ENCODE results near the gene PPP2R3B.
"Not testable (repeated sequence)": the region's sequence is repeated elsewhere in the genome, so short reads cannot be mapped to it uniquely, and the experiment has no call there.

PPP2R3B gene

GRCh38 chrX:352582-353314, 34.0 kb downstream of the PPP2R3B start:
- no peak for DNase-seq (ENCODE audit: low read depth)

GRCh38 chrX:352181-352580, 34.5 kb downstream of the PPP2R3B start:
- DNase-seq (ENCODE audit: low read depth): no peak

DNA sequence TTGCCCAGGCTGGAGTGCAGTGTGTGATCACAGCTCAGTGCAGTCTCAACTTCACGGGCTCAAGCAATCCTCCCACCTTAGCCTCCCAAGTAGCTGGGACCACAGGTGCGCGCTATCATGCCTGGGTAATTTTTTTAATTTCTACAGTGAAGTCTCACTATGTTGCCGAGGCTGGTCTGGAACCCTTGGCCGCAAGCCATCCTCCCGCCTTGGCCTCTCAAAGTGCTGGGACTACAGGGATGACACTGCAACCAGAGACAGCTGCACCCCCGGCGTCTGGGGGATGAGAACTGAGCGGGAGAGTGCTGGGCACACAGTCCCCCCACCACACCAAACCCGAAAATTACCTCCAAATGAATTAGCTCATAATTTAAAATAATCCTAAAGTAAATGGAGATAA, 35.0 kb downstream of the PPP2R3B start:
- no peak for DNase-seq (ENCODE audit: low read depth)

DNA sequence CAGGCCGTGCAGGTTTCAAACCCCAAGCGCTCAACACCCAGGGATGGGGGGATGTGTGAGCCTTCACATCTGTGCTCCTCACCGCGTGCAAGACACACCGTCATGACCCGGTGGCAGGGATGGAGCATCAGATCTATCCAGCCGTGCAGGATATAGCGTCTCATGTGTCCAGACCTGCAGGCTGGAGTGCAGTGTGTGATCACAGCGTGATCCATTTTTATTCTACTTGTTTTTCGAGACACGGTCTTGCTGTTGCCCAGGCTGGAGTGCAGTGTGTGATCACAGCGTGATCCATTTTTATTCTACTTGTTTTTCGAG, 35.4 kb downstream of the PPP2R3B start:
- DNase-seq (ENCODE audit: low read depth): not testable (repeated sequence)

DNA sequence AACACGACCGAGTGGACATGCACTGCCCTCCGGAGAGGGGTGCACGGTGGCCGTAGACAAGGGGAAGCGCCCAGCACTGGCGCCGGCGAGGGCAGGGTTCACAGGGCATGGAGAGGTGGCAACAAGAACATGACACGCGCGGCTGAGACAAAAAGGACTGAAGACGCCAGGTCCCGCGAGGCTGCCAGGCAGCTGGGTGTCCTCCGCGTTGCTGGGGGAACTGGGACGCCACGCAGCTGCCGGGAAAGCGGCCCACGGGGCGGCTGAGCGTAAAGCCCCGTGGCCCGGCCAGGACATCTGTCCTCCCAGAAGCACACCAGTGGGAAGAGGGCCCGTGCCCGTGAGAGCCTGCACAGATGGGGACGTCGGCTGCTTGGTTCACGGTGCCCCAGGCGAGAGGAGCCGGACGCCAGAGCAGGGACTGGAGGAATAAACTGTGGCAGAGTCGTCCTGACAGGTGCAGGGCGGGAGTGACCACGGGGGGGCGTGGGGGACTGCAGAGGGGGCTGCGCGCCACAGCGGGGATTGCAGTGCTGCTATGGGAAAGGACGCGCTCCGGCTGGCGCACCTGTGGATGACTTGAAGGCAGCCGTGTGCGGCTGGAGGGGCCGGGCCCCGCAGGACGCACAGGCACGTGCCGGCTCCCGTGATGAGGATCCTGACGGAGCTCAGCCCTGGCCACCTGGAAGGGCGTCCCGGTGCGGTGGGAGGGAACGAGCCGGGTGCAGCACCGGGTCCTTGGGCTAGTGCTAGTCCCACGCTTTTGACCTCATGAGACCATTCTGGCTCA, 36.0 kb downstream of the PPP2R3B start:
- DNase-seq (ENCODE audit: low read depth): no peak

DNA sequence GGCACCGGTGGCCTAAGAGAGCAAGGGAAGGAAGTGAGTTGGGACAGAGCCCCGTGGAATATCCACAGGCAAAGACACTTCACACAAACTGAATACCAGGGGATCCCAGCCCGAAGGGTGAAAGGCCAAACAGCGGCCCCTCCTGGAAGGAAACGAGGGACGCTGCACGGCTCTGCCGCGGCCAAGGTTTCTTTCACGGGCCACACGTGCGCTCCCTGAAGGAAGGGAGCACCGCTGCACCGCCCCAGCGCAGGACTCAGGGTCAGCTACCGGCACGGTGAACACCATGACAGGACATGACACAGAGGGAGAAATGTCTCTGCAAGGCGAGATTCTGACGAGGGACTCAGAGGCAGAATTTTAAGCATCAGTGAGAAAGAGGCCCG, 36.6 kb downstream of the PPP2R3B start:
- DNase-seq (ENCODE audit: low read depth): no peak

DNA sequence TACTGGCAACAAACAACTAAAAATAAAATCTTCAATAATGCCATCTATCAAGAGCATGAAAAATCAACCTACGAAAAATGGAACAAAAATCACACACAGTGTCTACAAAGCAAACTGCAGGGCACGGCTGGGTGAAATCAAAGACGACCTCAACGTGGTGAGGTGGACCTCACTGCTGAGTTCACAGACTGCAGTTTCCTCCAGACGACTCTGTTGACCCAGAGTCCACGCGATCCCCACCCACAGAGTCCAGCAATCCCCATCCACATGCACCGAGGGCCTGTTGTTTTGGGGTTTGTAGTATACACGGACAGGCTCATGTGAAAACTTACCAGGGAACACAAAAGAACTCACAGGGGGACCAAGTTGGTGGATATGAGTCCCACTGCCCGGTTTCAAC, 37.0 kb downstream of the PPP2R3B start:
- DNase-seq (ENCODE audit: low read depth): no peak

- DNase-seq (ENCODE audit: low read depth): no peak
Measured at GRCh38 chrX:349196-349595, 37.5 kb downstream of the PPP2R3B start.

DNA sequence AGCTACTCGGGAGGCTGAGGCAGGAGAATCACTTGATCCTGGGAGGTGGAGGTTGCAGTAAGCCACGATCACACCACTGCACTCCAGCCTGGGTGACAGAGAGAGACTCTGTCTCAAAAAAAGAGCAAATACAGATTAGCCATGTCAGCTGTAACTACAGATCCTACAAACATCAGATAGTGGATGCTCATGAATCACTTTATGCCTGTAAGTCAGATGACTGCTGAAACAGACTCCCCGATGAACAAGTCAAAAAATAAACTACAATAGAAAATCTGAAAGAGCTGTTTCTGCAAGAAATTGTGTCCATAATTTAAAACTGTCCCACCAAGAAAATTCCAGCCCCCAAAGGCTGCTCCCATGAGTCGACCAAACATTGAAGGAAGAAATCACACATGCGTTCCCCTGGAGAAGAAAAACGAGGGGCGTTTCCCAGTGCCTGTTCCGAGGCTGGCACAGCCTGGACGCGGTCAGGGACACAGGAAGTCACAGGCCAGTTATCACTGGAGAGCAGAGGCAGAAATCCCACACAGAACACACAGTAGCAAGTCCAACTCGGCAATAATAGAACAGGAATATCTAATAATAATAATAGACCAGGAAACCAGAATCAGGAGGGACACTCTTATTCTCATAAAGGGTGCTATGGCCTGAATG, 38.1 kb downstream of the PPP2R3B start:
- DNase-seq (ENCODE audit: low read depth): no peak

GRCh38 chrX:347351-348117, 39.2 kb downstream of the PPP2R3B start:
- DNase-seq (ENCODE audit: low read depth): no peak

GRCh38 chrX:346034-346813, 40.5 kb downstream of the PPP2R3B start:
- no peak for DNase-seq (ENCODE audit: low read depth)

DNA sequence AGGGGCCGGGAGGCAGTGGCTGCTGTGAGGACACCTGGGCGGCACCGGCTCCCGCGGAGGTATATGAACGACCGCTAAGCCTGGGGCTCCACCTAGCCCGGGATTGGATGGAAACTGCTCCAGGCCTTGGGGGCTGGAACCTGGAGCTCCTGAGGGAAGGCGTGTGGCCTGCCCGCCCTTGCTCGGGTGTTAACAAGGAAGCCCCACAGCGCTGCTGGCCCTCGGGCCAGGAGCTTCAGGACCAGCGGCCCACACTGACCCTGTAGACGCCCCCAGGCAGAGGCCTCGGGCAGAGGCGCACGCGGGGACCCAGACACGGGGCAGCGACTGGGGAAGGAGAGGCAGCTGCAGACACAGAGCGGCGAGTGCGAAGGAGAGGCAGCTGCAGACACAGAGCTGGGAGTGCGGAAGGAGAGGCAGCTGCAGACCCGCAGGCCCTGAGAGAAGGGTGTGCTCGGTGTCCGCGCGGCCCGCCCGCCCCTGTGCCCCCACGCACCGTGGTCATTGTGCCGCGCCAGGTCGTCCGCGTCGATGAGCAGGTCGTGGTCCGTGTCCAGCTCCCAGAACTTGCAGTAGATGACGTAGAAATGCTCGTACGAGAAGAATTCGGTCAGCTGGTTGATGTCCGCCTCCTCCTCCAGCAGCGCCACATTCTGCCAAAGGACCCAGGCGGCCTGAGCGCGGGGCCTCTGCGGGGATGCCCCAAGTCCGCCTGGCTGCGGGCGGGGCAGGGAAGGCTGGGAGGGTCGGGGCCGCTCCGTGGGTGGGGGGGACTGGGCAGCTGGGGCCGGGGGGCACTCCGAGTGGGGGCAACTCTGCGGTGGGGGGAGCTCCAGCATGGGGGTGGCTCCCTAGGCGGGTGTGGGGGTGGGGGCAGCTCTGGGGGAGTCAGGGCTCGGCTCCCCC, 41.4 kb downstream of the PPP2R3B start:
- no peak for DNase-seq (ENCODE audit: low read depth)

- no peak for DNase-seq (ENCODE audit: low read depth)
Measured at GRCh38 chrX:344371-344901, 42.3 kb downstream of the PPP2R3B start.

DNA sequence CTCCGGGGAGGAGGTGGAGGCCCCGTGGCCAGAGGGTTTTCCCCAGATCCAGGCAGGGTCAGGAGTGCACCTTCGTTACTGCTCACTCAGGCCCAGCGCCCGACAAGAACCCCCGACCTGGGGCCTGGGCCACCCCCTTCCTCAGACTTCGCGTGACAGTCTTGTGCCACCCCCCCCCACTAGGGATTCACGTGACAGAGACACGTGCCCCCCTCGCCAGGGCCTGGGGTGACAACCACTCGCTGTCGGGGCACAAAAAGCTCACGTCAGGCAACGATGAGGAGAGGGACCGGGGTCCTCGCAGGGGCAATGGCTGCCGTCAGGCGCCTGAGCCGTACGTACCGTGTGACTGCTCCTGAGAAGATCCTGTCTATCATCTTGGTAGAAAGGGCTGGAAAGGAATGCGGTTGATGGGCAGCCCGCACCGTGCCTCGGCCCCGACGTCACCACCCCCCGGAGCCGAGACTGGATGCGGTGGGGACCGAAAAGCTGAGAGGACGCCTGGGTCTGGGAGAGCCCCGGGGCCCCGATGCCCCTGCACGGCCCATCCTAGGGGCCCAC, 45.1 kb downstream of the PPP2R3B start:
- DNase-seq (ENCODE audit: low read depth): no peak

DNA sequence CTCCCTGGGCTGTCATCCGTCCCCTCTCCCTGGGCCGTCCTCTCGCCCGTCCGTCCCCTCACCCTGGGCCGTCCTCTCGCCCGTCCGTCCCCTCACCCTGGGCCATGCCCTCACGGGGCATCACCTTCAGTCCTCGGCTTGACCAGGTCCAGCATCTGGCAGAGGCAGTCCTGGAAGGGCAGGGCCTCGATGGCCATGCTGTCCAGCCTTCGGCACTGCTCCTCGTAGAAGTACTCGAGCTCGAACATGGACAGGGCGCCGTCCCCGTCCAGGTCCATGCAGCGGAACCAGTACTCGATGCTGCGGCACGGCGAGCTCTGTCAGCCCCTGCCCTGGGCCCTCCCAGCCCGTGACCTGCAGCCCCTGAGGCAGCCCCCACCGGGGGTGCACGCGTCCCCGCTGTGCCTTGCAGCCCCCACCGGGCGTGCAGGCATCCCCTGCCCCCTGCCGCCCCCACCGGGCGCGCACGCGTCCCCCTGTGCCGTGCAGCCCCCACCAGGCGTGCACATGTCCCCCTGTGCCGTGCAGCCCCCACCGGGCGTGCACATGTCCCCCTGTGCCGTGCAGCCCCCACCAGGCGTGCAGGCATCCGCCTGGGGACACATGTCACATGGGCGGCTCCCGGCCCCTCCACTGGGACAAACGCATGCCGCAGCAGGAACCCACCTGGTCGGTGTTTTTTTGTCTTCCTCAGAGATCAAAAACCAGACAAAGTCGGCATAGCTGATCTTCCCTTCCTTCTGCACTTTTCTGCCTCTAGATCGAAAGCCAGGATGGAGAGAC, 45.9 kb downstream of the PPP2R3B start:
- no peak for DNase-seq (ENCODE audit: low read depth)

DNA sequence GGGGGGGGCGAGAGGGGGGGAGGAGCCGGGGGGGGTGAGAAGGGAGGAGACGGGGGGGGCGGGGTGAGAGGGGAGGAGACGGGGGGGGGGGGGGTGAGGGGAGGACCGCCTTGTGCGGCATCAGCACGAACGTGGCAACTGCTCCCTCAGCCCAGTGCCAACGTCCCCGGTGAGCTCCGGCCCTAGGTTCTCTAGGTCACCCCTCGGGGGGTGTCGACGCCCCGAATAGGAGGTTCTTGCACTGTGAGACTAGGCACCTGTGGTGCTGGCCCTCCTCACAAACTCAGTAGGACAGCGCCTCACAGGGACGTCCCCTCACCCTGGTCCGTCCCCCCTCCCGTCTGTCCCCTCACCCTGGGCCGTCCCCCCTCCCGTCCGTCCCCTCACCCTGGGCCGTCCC, 46.6 kb downstream of the PPP2R3B start:
- DNase-seq (ENCODE audit: low read depth): no peak

DNA sequence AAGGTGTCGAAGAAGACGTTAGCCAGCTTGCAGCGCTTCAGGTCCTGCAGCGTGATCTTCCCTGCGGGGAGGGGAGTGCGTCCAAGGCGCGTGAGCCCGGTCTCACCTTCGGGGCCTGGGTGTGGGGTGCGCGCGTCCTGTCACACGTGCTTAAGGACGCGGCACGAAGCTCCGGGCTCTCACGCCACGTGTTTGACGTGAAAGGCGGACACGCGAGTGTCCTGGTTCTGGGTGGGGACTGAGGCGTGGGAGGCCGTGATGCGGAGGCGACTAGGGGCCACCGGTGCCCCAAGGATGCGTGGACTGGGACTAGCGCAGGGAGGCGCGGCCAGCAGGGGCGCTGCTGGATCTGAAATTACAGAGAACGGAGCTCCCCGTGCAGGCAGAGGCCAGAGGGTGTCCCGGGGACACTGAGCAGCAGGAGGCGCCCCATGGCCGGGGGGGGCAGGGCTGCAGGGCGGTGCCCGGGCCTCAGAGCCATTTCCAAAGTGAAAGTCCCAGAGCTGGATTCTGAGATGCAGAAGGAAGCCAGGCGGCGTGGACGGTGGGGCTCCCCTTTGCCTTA, 47.8 kb downstream of the PPP2R3B start:
- no peak for DNase-seq (ENCODE audit: low read depth)

DNA sequence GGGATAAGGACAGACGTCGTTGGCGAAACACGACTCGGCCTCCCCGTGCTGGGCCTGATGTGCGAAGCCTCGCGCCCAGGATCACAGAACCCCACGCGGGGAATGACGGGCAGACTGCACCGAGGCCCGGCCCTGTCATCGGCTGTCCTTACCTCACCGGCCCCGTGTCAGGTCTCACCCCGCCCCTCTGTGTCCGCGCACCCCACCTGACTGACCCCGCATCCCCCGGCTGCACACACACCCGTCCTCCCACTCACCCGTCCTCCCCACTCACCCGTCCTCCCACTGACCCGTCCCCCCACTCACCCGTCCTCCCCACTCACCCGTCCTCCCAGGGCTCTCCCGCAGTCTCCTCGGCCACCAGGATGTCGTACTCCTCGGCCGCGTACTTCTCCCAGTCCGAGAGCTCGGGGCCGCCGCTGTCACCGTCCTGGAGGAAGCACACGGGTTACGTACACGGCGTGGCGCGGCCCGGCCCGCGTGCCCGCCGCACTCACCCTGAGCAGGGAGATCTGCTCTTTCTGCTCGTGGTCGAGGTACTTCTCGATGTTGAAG, 48.3 kb downstream of the PPP2R3B start:
- no peak for DNase-seq (ENCODE audit: low read depth)
